H1 (cell line): ENCODE data around the gene COMMD6. TPM values are rescaled to one million over a fixed set of nuclear protein-coding genes. Genes with fewer than 3 reads are reported as not detected.

Experiments
- CTCF ChIP-seq, 3 experiments: IDR thresholded peaks; 1 replicate in 2 of 3; 2 replicates in 1 of 3; pipeline versions ENCODE4 v1.5.1 to v1.6.1; 2011; ENCODE audit warnings: low read length in 3 of 3, mild to moderate bottlenecking in 3 of 3, inconsistent platforms in 2 of 3, low read depth in 1 of 3, moderate library complexity in 1 of 3; ENCODE audit not compliant: insufficient read depth in 1 of 3; ENCODE audit errors: control extremely low read depth in 1 of 3
- E2F6 ChIP-seq: IDR thresholded peaks from 2 replicates; pipeline ENCODE4 v1.6.1; 2012; ENCODE audit warnings: inconsistent platforms
- PHF8 ChIP-seq: fragments of 200-600 bp; sonication (generic); conservative IDR thresholded peaks from 2 replicates; pipeline ENCODE4 v1.7.1; 2012; ENCODE audit warnings: low read depth, mild to moderate bottlenecking, inconsistent platforms, low read length, moderate library complexity
- POLR2A ChIP-seq, 2 experiments: IDR thresholded peaks; 1 replicate in 1 of 2; 2 replicates in 1 of 2; pipeline ENCODE4 v1.6.1; 2011; ENCODE audit warnings: low read depth in 2 of 2, low read length in 2 of 2, mild to moderate bottlenecking in 2 of 2; ENCODE audit errors: control extremely low read depth in 1 of 2
- polyA plus RNA-seq, 7 experiments: library from polyadenylated mRNA; depleted of rRNA in 3 of 7; stranded (reverse) in 5 of 7; unstranded in 2 of 7; fragments of >200 nt in 5 of 7; fragments of 200-250 nt in 2 of 7; gene quantifications; 1 replicate in 5 of 7; 2 replicates in 1 of 7; 4 replicates in 1 of 7; pipeline versions ENCODE4 v1.2.1 to v1.2.3, GENCODE V29; 2011 to 2013; ENCODE audit warnings: missing spikeins in 2 of 7, mixed read lengths in 2 of 7
- total RNA-seq: library from RNA; stranded (reverse); fragmentation: NEBNext Ultra II Directional; extraction: Animal tissue kit (Norgen Biotek cat#: 25700); gene quantifications from 2 replicates; pipeline ENCODE4 v1.2.1, GENCODE V29; 2021

The COMMD6 gene
- total and polyA plus RNA-seq, 2 of the 8 experiments (the other 6 are each of a cell fraction or from before 2014, with no cell fraction given) = 53.2 to 122 TPM

- TF ChIP-seq CTCF (IDR thresholded peaks at IDR 0.05; ENCODE audit: control extremely low read depth in 1 of 3, insufficient read depth in 1 of 3, low read depth in 1 of 3, low read length in 3 of 3) (no peak), E2F6 (no peak), PHF8 (no peak), POLR2A (IDR thresholded peaks at IDR 0.05; ENCODE audit: control extremely low read depth in 1 of 2, low read depth in 2 of 2, low read length in 2 of 2) (no peak)
Measured at GRCh38 chr13:75554464-75554863, 16.8 kb upstream of the COMMD6 start (continued).
